GM23338 (cell line): ENCODE measurements around the gene ID4. TPM values are rescaled to one million over a fixed set of nuclear protein-coding genes. Genes with fewer than 3 reads are reported as not detected.

Experiments
- ATAC-seq: fragments of 200-7000 bp; cut with Tn5 transposase; 3 replicates; pipeline ENCODE4 v1.9.1; 2020
- DNase-seq: peaks from one replicate; pipeline ENCODE4 v3.0.0-alpha.2; 2015; ENCODE audit warnings: low spot score
- H2AFZ ChIP-seq: fragments of 200-600 bp; sonication (generic); 2 replicates; pipeline ENCODE4 v1.8.0; 2016; ENCODE audit warnings: antibody characterized with exemption, mild to moderate bottlenecking, moderate library complexity
- H3F3A ChIP-seq: fragments of 200-600 bp; sonication (generic); replicated peaks from 2 replicates; pipeline ENCODE4 v1.8.0; 2017; ENCODE audit warnings: antibody characterized with exemption, mixed run types, low read depth
- H3K27ac ChIP-seq: fragments of 200-600 bp; sonication (generic); 2 replicates; pipeline ENCODE4 v1.6.1; 2016; ENCODE audit warnings: low read depth
- H3K27me3 ChIP-seq: fragments of 200-600 bp; sonication (generic); 2 replicates; pipeline ENCODE4 v1.8.0; 2016; ENCODE audit warnings: mild to moderate bottlenecking, mixed run types, moderate library complexity; ENCODE audit not compliant: insufficient read depth
- H3K36me3 ChIP-seq: fragments of 200-600 bp; sonication (generic); 2 replicates; pipeline ENCODE4 v1.8.0; 2016; ENCODE audit warnings: mild to moderate bottlenecking; ENCODE audit not compliant: insufficient read depth
- H3K4me1 ChIP-seq: fragments of 200-600 bp; sonication (generic); 2 replicates; pipeline ENCODE4 v1.8.0; 2016; ENCODE audit warnings: mild to moderate bottlenecking, moderate library complexity; ENCODE audit not compliant: insufficient read depth
- H3K4me2 ChIP-seq: fragments of 200-600 bp; sonication (generic); 2 replicates; pipeline ENCODE4 v1.7.1; 2017; ENCODE audit warnings: mixed run types
- H3K4me3 ChIP-seq: fragments of 200-600 bp; sonication (generic); 2 replicates; pipeline ENCODE4 v1.6.1; 2016; ENCODE audit warnings: mixed run types
- H3K79me2 ChIP-seq: fragments of 200-600 bp; sonication (generic); replicated peaks from 2 replicates; pipeline ENCODE4 v1.8.0; 2017; ENCODE audit warnings: mild to moderate bottlenecking; ENCODE audit not compliant: insufficient read depth
- H3K9me2 ChIP-seq: fragments of 200-600 bp; sonication (generic); 2 replicates; pipeline ENCODE4 v1.8.0; 2017; ENCODE audit not compliant: insufficient read depth
- H4K20me1 ChIP-seq: fragments of 200-600 bp; sonication (generic); replicated peaks from 2 replicates; pipeline ENCODE4 v1.8.0; 2017; ENCODE audit warnings: mild to moderate bottlenecking; ENCODE audit not compliant: insufficient read depth
- H3K27ac Mint-ChIP-seq: 2 replicates; pipeline ENCODE4 v1.8.0; 2020; ENCODE audit warnings: inconsistent platforms, mild to moderate bottlenecking, moderate library complexity, mixed read lengths
- H3K27me3 Mint-ChIP-seq: 3 replicates; pipeline ENCODE4 v1.8.0; 2022; ENCODE audit warnings: low read depth, mild to moderate bottlenecking, moderate library complexity, mixed read lengths, inconsistent platforms; ENCODE audit not compliant: insufficient read depth, poor library complexity
- H3K36me3 Mint-ChIP-seq: 3 replicates; pipeline ENCODE4 v1.8.0; 2021; ENCODE audit warnings: low read depth, mild to moderate bottlenecking, inconsistent platforms, moderate library complexity, mixed read lengths
- H3K4me1 Mint-ChIP-seq: 3 replicates; pipeline ENCODE4 v1.8.0; 2020; ENCODE audit warnings: mild to moderate bottlenecking, inconsistent platforms, mixed read lengths
- H3K4me3 Mint-ChIP-seq: 3 replicates; pipeline ENCODE4 v1.8.0; 2021; ENCODE audit warnings: moderate library complexity, mild to moderate bottlenecking, inconsistent platforms, mixed read lengths
- H3K9me3 Mint-ChIP-seq: 3 replicates; pipeline ENCODE4 v1.8.0; 2020; ENCODE audit warnings: moderate library complexity, mild to moderate bottlenecking, inconsistent platforms, mixed read lengths
- CREB1 ChIP-seq: fragments of 250-450 bp; sonication (Bioruptor Pico); IDR thresholded peaks from 2 replicates; pipeline ENCODE4 v1.5.0; 2020; ENCODE audit warnings: low read depth, mild to moderate bottlenecking, moderate library complexity
- NANOG ChIP-seq: IDR thresholded peaks from 2 replicates; pipeline ENCODE4 v1.6.1; 2016; ENCODE audit warnings: antibody characterized with exemption, borderline replicate concordance
- POLR2AphosphoS5 ChIP-seq: IDR thresholded peaks from 2 replicates; pipeline ENCODE4 v1.6.1; 2016; ENCODE audit warnings: antibody characterized with exemption, low read depth
- STAT1 ChIP-seq: IDR thresholded peaks from one replicate; pipeline ENCODE4 v1.6.1; 2016; ENCODE audit warnings: antibody characterized with exemption; ENCODE audit not compliant: unreplicated experiment
- ZNF331 ChIP-seq: fragments of 250-450 bp; sonication (Bioruptor Pico); IDR thresholded peaks from 2 replicates; pipeline ENCODE4 v1.5.0; 2020; ENCODE audit warnings: low read depth, mild to moderate bottlenecking, moderate library complexity
- polyA plus RNA-seq: library from polyadenylated mRNA; unstranded; fragments of >200 nt; fragmentation: Nextera tagmentation; extraction: Ambion mirVana; gene quantifications from 2 replicates; pipeline ENCODE4 v1.2.1, GENCODE V29; 2016
- total RNA-seq: library from RNA; depleted of rRNA; stranded (reverse); fragments of >200 nt; shearing (Covaris generic); gene quantifications from 2 replicates; pipeline ENCODE4 v1.2.3, GENCODE V29; 2014
- TF ChIP-seq, protein P1 (sequence below), 2 experiments: fragments of 200-600 bp in 1 of 2; sonication (generic) in 1 of 2; conservative IDR thresholded peaks; 2 replicates each; pipeline versions ENCODE4 v1.5.1 to v1.6.1; 2016 to 2017; ENCODE audit warnings: antibody characterized with exemption in 2 of 2, low read depth in 2 of 2, mild to moderate bottlenecking in 2 of 2, moderate library complexity in 1 of 2
- TF ChIP-seq, protein P2 (sequence below): fragments of 250-450 bp; sonication (Bioruptor Pico); IDR thresholded peaks from 2 replicates; pipeline ENCODE4 v1.5.0; 2020; ENCODE audit warnings: mild to moderate bottlenecking, moderate library complexity

The ID4 gene
- total and polyA plus RNA-seq, 2 experiments from 2014 or later, result 3.7 to 7.0 TPM

DNA sequence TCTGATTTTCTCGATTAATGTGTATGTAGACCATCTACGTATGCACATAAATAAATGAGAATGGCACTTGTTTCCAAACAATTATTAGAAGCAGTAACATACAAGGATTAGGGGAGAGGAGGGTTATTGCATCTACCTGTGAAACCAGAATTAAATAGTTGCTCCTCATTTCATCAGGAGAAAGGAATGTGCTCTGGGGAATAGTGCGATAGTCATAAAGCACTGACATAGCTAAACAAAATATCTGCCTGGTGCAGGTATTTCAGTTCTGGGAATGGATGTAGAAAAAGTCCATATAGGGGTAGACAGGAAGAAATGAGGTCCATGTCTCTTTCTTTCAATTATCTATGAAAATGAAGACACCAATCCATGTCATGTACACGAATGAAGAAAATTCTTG, 1.6 kb upstream of the ID4 start:
- peaks cover 20% of the 10 kb centered on the region for H3K4me1 ChIP-seq
- no peaks in the 10 kb centered on the region for H3K79me2 ChIP-seq
- H3K4me3 ChIP-seq, result no peak overlapping the region
- peak overlapping the region; percentile 81; the same call in 1 of the 2 replicates for H3K4me2 ChIP-seq
- no peaks in the 10 kb centered on the region for H3K36me3 ChIP-seq
- no peaks in the 10 kb centered on the region for H4K20me1 ChIP-seq
- no peak overlapping the region for H2AFZ ChIP-seq
- ATAC-seq (no peak), DNase-seq (no peak)
- H3K4me1 Mint-ChIP-seq, result peaks cover 15% of the 10 kb centered on the region
- H3K36me3 Mint-ChIP-seq, result peaks cover 3% of the 10 kb centered on the region; the same call in 1 of the 3 replicates
- H3K27me3 ChIP-seq, result peaks cover 34% of the 10 kb centered on the region
- no peak for TF ChIP-seq NANOG
- TF ChIP-seq ZNF331 (CRISPR knock-in tag), result no peak
- TF ChIP-seq, protein P1, sequence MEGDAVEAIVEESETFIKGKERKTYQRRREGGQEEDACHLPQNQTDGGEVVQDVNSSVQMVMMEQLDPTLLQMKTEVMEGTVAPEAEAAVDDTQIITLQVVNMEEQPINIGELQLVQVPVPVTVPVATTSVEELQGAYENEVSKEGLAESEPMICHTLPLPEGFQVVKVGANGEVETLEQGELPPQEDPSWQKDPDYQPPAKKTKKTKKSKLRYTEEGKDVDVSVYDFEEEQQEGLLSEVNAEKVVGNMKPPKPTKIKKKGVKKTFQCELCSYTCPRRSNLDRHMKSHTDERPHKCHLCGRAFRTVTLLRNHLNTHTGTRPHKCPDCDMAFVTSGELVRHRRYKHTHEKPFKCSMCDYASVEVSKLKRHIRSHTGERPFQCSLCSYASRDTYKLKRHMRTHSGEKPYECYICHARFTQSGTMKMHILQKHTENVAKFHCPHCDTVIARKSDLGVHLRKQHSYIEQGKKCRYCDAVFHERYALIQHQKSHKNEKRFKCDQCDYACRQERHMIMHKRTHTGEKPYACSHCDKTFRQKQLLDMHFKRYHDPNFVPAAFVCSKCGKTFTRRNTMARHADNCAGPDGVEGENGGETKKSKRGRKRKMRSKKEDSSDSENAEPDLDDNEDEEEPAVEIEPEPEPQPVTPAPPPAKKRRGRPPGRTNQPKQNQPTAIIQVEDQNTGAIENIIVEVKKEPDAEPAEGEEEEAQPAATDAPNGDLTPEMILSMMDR (conservative IDR thresholded peaks at IDR 0.05; ENCODE audit: low read depth in 2 of 2), result no peak
- TF ChIP-seq POLR2AphosphoS5, result no peak
- no peak overlapping the region for H3K27ac Mint-ChIP-seq
- no peaks in the 10 kb centered on the region for H3K9me2 ChIP-seq
- no peaks in the 10 kb centered on the region for H3F3A ChIP-seq
- H3K27ac ChIP-seq, result no peak overlapping the region
- H3K9me3 Mint-ChIP-seq, result no peaks in the 10 kb centered on the region
- peak overlapping the region; percentile 88 for H3K4me3 Mint-ChIP-seq
- peaks cover 20% of the 10 kb centered on the region for H3K27me3 Mint-ChIP-seq

DNA sequence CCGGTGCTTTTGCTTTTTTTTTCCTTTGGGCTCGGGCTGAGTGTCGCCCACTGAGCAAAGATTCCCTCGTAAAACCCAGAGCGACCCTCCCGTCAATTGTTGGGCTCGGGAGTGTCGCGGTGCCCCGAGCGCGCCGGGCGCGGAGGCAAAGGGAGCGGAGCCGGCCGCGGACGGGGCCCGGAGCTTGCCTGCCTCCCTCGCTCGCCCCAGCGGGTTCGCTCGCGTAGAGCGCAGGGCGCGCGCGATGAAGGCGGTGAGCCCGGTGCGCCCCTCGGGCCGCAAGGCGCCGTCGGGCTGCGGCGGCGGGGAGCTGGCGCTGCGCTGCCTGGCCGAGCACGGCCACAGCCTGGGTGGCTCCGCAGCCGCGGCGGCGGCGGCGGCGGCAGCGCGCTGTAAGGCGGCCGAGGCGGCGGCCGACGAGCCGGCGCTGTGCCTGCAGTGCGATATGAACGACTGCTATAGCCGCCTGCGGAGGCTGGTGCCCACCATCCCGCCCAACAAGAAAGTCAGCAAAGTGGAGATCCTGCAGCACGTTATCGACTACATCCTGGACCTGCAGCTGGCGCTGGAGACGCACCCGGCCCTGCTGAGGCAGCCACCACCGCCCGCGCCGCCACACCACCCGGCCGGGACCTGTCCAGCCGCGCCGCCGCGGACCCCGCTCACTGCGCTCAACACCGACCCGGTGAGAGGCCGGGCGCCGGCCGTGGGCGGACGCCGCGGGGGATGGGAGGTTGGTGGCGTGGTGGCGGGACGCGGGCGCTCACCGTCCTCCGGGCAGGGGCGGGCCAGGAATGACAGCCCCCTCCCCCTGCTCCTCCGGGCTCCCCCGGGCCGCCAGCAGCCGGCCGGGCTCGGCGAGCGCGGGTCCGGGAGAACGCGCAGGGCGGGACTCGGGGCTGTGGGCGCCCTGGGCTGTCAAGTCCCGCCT, 606 bp downstream of the ID4 start:
- Histone ChIP-seq H4K20me1 (no peaks in the 10 kb centered on the region), H3K27ac (no peak overlapping the region), H3K79me2 (no peaks in the 10 kb centered on the region), H3K36me3 (no peaks in the 10 kb centered on the region), H3K4me1 (peaks cover 36% of the 10 kb centered on the region), H2AFZ (no peak overlapping the region), H3K9me2 (no peaks in the 10 kb centered on the region), H3K4me2 (peak overlapping the region; percentile 87), H3K27me3 (peaks cover 38% of the 10 kb centered on the region), H3K4me3 (peak overlapping the region; percentile 59), H3F3A (no peaks in the 10 kb centered on the region)
- no peaks in the 10 kb centered on the region for H3K9me3 Mint-ChIP-seq
- 0 out of 2 replicates have a peak, but pooled peaks have one; percentile 4 for TF ChIP-seq CREB1 (CRISPR knock-in tag)
- TF ChIP-seq, protein P2, sequence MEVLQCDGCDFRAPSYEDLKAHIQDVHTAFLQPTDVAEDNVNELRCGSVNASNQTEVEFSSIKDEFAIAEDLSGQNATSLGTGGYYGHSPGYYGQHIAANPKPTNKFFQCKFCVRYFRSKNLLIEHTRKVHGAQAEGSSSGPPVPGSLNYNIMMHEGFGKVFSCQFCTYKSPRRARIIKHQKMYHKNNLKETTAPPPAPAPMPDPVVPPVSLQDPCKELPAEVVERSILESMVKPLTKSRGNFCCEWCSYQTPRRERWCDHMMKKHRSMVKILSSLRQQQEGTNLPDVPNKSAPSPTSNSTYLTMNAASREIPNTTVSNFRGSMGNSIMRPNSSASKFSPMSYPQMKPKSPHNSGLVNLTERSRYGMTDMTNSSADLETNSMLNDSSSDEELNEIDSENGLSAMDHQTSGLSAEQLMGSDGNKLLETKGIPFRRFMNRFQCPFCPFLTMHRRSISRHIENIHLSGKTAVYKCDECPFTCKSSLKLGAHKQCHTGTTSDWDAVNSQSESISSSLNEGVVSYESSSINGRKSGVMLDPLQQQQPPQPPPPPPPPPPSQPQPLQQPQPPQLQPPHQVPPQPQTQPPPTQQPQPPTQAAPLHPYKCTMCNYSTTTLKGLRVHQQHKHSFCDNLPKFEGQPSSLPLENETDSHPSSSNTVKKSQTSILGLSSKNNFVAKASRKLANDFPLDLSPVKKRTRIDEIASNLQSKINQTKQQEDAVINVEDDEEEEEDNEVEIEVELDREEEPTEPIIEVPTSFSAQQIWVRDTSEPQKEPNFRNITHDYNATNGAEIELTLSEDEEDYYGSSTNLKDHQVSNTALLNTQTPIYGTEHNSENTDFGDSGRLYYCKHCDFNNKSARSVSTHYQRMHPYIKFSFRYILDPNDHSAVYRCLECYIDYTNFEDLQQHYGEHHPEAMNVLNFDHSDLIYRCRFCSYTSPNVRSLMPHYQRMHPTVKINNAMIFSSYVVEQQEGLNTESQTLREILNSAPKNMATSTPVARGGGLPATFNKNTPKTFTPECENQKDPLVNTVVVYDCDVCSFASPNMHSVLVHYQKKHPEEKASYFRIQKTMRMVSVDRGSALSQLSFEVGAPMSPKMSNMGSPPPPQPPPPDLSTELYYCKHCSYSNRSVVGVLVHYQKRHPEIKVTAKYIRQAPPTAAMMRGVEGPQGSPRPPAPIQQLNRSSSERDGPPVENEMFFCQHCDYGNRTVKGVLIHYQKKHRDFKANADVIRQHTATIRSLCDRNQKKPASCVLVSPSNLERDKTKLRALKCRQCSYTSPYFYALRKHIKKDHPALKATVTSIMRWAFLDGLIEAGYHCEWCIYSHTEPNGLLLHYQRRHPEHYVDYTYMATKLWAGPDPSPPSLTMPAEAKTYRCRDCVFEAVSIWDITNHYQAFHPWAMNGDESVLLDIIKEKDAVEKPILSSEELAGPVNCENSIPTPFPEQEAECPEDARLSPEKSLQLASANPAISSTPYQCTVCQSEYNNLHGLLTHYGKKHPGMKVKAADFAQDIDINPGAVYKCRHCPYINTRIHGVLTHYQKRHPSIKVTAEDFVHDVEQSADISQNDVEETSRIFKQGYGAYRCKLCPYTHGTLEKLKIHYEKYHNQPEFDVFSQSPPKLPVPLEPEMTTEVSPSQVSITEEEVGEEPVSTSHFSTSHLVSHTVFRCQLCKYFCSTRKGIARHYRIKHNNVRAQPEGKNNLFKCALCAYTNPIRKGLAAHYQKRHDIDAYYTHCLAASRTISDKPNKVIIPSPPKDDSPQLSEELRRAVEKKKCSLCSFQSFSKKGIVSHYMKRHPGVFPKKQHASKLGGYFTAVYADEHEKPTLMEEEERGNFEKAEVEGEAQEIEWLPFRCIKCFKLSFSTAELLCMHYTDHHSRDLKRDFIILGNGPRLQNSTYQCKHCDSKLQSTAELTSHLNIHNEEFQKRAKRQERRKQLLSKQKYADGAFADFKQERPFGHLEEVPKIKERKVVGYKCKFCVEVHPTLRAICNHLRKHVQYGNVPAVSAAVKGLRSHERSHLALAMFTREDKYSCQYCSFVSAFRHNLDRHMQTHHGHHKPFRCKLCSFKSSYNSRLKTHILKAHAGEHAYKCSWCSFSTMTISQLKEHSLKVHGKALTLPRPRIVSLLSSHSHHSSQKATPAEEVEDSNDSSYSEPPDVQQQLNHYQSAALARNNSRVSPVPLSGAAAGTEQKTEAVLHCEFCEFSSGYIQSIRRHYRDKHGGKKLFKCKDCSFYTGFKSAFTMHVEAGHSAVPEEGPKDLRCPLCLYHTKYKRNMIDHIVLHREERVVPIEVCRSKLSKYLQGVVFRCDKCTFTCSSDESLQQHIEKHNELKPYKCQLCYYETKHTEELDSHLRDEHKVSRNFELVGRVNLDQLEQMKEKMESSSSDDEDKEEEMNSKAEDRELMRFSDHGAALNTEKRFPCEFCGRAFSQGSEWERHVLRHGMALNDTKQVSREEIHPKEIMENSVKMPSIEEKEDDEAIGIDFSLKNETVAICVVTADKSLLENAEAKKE (CRISPR knock-in tag), result no peak
- no peak for TF ChIP-seq STAT1
- H3K4me1 Mint-ChIP-seq, result peaks cover 33% of the 10 kb centered on the region
- DNase-seq (peak; percentile 62), ATAC-seq (peak; percentile 16)
- peak overlapping the region; percentile 78 for H3K4me3 Mint-ChIP-seq
- H3K36me3 Mint-ChIP-seq, result peaks cover 3% of the 10 kb centered on the region; the same call in 1 of the 3 replicates
- no peak overlapping the region for H3K27ac Mint-ChIP-seq
- peaks cover 20% of the 10 kb centered on the region for H3K27me3 Mint-ChIP-seq
